ENCODE data around the gene NDUFA11.

DNA sequence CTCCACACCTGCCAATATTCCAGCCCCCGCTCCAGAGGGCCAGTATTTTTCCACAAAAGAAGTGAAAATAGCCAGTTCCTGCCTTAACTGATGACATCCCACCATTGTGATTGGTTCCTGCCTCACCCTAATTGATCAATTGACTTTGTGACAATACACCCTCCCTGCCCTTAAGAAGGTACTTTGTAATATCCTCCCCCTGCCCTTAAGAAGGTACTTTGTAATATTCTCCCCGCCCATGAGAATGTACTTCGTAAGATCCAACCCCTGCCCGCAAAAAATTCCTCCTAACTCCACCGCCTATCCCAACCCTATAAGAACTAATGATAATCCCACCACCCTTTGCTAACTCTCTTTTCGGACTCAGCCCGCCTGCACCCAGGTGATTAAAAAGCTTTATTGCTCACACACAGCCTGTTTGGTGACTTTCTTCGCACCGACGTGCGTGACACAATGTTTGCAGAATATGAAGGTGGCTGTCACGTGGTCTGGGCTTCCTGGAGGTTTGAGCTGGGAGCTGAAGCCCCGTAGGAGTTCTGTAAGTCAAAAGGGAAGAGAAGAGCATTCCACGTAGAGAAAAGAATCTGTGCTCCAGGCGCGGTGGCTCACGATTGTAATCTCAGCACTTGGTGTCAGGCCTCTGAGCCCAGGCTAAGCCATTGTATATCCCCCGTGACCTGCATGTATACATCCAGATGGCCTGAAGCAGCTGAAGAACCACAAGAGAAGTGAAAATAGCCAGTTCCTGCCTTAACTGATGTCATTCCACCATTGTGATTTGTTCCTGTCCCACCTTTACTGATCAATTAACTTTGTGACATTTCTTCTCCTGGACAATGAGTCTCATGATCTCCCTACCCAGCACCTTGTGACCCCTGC, 46.1 kb downstream of the NDUFA11 start:
- TF ChIP-seq, protein P1, sequence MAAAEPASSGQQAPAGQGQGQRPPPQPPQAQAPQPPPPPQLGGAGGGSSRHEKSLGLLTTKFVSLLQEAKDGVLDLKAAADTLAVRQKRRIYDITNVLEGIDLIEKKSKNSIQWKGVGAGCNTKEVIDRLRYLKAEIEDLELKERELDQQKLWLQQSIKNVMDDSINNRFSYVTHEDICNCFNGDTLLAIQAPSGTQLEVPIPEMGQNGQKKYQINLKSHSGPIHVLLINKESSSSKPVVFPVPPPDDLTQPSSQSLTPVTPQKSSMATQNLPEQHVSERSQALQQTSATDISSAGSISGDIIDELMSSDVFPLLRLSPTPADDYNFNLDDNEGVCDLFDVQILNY (CRISPR knock-in tag; conservative IDR thresholded peaks at IDR 0.05) = no peak
- TF ChIP-seq, protein P2, sequence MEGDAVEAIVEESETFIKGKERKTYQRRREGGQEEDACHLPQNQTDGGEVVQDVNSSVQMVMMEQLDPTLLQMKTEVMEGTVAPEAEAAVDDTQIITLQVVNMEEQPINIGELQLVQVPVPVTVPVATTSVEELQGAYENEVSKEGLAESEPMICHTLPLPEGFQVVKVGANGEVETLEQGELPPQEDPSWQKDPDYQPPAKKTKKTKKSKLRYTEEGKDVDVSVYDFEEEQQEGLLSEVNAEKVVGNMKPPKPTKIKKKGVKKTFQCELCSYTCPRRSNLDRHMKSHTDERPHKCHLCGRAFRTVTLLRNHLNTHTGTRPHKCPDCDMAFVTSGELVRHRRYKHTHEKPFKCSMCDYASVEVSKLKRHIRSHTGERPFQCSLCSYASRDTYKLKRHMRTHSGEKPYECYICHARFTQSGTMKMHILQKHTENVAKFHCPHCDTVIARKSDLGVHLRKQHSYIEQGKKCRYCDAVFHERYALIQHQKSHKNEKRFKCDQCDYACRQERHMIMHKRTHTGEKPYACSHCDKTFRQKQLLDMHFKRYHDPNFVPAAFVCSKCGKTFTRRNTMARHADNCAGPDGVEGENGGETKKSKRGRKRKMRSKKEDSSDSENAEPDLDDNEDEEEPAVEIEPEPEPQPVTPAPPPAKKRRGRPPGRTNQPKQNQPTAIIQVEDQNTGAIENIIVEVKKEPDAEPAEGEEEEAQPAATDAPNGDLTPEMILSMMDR (CRISPR knock-in tag; IDR thresholded peaks at IDR 0.05) = no peak
- TF ChIP-seq SMARCC2 (IDR thresholded peaks at IDR 0.05) (no peak), HNF4G (IDR thresholded peaks at IDR 0.05; ENCODE audit: borderline replicate concordance, low read depth, low read length) (no peak), HNF4G (CRISPR knock-in tag; IDR thresholded peaks at IDR 0.05; ENCODE audit: borderline replicate concordance, low read depth) (no peak), TCF12 (IDR thresholded peaks at IDR 0.05) (no peak), TCF12 (CRISPR knock-in tag; IDR thresholded peaks at IDR 0.05) (no peak), POLR2A (IDR thresholded peaks at IDR 0.05; ENCODE audit: insufficient read depth in 1 of 2, low read depth in 2 of 2, low read length in 2 of 2) (no peak), YY1 (IDR thresholded peaks at IDR 0.05; ENCODE audit: insufficient read depth, insufficient replicate concordance, low read depth, low read length) (no peak), MXD4 (CRISPR knock-in tag; IDR thresholded peaks at IDR 0.05) (no peak), KDM5A (IDR thresholded peaks at IDR 0.05; ENCODE audit: borderline replicate concordance, low read length) (no peak)
- TF ChIP-seq, protein P3, sequence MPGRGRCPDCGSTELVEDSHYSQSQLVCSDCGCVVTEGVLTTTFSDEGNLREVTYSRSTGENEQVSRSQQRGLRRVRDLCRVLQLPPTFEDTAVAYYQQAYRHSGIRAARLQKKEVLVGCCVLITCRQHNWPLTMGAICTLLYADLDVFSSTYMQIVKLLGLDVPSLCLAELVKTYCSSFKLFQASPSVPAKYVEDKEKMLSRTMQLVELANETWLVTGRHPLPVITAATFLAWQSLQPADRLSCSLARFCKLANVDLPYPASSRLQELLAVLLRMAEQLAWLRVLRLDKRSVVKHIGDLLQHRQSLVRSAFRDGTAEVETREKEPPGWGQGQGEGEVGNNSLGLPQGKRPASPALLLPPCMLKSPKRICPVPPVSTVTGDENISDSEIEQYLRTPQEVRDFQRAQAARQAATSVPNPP (CRISPR knock-in tag; IDR thresholded peaks at IDR 0.05) = no peak
- TF ChIP-seq, protein P4, sequence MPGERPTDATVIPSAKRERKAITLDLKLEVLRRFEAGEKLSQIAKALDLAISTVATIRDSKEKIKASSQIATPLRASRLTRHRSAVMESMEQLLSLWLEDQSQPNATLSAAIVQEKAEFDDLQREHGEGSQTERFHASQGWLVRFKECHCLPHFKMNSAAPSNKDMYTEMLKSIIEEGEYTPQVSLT (CRISPR knock-in tag; IDR thresholded peaks at IDR 0.05; ENCODE audit: borderline replicate concordance, low read depth) = no peak
- TF ChIP-seq, protein P5, sequence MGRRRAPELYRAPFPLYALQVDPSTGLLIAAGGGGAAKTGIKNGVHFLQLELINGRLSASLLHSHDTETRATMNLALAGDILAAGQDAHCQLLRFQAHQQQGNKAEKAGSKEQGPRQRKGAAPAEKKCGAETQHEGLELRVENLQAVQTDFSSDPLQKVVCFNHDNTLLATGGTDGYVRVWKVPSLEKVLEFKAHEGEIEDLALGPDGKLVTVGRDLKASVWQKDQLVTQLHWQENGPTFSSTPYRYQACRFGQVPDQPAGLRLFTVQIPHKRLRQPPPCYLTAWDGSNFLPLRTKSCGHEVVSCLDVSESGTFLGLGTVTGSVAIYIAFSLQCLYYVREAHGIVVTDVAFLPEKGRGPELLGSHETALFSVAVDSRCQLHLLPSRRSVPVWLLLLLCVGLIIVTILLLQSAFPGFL (CRISPR knock-in tag; IDR thresholded peaks at IDR 0.05) = no peak
- TF ChIP-seq, protein P6, sequence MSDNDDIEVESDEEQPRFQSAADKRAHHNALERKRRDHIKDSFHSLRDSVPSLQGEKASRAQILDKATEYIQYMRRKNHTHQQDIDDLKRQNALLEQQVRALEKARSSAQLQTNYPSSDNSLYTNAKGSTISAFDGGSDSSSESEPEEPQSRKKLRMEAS (IDR thresholded peaks at IDR 0.05) = no peak
